Activated CD8-positive, alpha-beta memory T cell treated with anti-CD3 and anti-CD28 coated beads for 4 hours (primary cell): ENCODE measurements around the gene SLC24A5.

Experiments
- DNase-seq, 2 donors: peaks; one replicate each; pipeline ENCODE4 v3.0.0-alpha.2; 2020; ENCODE audit warnings: low read depth in 2 of 2

Gene SLC24A5

DNA sequence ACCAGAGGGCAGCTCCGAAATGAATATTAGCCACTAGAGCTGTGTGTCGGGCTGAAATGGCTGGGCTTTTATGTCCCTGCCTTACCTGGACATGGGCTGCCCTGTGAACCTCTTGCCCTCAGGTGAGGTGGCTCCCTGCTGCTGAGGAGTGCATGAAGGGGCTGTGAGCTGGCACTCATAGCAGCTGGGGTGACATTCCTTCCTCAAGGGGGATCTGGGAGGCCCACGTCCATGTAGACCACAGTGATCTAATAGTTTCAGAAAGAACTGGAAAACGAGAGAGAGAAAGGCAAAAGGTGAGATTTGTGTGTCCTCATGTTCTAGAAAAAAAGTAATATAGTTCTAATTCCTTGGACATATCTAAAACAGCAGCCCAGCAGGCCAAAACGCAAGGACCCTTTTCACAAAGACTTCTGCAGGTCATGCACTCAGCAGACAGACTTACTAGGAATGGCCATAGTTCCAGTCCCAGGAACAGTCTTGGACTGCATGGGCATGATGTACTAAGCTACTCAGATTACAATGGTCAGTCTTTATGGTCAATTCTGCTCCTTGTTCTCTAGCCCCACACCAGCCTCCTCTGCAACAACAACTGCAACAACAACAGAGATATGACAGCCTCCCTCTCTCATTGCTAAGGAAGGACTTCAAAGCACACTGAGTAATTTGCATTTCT, 10.8 kb upstream of the SLC24A5 start:
- DNase-seq: no peak

DNA sequence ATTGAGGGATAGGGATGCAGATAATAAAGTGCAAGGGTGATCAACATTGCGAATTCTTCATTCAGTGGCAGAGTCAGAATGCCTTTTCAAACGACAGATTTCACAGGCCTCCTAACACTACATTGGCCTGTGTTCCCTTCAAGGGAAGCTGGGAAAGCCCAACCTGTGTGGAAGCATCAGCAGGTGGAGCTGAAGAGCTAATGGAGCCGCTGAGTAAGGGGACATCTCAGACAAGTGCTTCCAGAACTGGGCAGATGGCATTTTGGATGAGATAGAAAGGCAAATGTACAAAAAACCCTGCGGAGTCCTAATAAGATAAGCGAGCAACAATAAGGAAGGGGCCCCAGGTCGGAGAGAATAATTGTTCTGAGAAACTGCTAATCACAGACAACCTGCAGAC, 8.5 kb upstream of the SLC24A5 start:
- no peak for DNase-seq

- no peak for DNase-seq
Observed at GRCh38 chr15:48119277-48119676, 1.5 kb upstream of the SLC24A5 start.

GRCh38 chr15:48121849-48122248, 1.1 kb downstream of the SLC24A5 start:
- no peak for DNase-seq

GRCh38 chr15:48126667-48127355, 6.0 kb downstream of the SLC24A5 start:
- no peak for DNase-seq

GRCh38 chr15:48131324-48131723, 10.5 kb downstream of the SLC24A5 start:
- no peak for DNase-seq

DNA sequence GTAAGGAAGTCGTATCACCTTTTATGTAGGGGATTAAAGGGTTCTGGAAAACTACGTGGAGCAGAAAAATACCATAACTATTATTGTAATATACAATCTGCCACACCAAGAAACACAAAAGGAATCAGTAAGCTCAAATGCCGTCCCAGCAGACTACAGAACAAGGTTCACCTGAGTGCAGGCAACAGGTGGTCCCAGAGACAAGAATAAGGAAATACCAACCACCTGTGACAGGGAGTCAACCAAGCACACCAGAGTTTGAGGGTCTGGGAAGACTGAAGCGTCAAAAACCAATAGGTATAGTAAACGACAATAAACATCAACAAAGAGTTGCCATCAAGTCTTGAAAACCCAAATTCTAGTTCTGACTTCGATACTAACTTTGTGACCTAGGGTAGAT, 12.1 kb downstream of the SLC24A5 start:
- no peak for DNase-seq

DNA sequence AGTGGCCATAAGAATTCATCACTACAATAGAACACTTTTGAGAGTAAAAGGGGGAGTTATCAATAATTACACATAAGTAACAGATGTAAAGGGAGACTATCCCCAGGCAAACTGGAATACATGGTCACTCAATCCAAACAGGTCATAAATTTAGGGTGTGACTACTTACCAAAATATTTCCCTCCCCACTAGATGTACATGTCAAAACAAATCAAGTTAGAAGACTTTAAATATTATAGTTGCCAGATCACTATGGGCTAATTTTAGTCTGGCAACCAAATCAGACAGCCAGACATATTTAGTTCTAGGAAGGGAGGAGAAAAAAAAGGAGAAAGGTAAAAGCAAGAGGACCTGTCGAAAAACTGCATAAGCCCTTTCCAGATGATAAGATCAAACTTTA, 23.1 kb downstream of the SLC24A5 start:
- DNase-seq: no peak

DNA sequence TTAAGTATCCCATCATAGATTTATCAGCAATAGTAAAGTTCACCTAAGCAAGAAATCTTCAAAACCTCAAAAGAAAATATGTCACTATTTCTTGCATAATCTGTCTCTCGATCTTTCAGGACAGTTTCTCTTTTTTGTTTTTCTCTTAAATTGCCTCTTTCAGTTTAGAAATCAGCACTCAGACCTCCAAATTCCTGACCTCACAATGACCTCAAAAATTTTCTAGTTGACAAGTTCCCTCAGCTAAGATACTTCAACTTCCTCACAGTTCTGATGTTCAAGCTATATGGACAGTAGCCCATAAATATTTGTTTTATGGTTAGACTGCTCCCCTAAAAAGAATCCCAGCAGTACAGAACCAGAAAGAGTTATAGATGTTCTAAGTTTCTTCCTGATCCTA, 24.1 kb downstream of the SLC24A5 start:
- no peak for DNase-seq

- no peak for DNase-seq
Observed at GRCh38 chr15:48145923-48146322, 25.1 kb downstream of the SLC24A5 start.

DNA sequence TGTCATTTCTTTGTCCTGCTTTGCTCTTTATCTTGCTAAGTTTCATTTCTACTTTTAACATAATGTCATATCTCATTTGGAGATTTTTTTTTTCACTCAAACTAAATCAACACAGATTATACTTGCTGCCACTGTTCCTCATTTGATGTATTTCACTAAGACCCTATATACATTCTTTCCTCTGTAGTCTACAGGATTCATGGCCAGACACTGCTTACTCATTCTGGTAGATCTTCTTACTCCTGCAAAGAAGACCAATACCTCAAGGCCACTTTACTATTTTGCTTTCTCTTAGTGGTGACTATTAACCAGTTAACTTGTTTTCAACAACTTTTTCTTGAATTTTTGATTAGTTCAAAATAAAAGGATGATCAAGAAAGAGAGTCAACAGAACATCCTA, 26.6 kb downstream of the SLC24A5 start:
- DNase-seq: no peak

- DNase-seq: no peak
Observed at GRCh38 chr15:48149858-48150257, 29.1 kb downstream of the SLC24A5 start.

DNA sequence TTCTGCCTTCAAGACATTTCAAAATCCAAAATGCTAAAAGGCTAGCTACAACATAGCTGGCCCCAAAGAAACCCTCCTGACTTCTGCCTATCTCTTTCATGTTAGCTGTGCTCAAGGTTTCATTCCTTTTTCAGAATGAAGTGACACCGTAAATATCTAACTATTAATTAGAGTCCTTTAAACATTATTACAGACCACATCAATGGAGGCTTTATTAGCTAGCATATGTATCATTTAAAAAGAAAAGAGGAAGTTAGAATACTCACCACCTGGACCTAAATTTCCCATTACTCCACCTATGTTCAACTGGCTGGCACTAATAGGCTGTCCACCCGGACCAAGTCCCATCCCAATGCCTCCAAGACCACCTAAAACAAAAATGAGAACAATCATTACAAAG, 32.7 kb downstream of the SLC24A5 start:
- no peak for DNase-seq

- DNase-seq: no peak
Observed at GRCh38 chr15:48168616-48169015, 47.8 kb downstream of the SLC24A5 start.

DNA sequence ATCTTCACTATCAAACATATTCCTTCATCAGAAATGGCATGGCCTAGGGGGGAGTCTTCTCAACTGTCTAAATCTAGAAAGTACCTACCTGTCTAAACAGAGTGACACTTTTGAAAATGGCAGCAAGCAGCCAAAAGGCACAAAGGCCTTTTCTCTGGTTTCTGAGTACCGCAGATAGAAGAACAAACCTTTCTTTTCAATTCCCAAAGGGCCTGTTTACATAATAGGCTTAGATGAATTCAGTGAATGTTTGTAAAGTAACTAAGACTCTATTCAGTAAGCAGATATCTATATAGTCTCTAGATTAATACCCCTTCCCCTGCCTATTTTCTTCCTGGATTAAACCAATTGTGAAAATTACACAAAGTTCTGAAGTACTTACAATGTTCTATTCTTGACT, 50.2 kb downstream of the SLC24A5 start:
- DNase-seq: no peak

- DNase-seq: no peak
Observed at GRCh38 chr15:48175126-48175525, 54.3 kb downstream of the SLC24A5 start.

DNA sequence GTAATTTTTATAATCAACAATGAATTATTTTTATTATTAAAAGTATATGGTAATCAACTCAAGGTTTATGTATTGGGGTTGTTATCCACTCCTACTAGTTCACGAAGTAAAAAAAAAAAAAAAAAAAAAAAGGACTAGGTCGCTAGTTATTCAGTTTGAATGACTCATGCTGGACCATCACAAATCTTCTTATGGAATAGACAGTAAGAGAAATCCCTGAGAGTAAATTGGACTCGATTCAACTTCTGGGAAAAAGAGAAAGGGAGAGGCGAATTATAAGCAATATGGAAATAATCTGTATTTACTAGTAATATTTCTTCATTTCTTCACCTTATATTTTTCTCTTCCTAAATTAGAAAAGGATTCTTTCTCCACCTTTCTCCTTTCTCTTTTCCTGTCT, 55.3 kb downstream of the SLC24A5 start:
- DNase-seq: no peak

DNA sequence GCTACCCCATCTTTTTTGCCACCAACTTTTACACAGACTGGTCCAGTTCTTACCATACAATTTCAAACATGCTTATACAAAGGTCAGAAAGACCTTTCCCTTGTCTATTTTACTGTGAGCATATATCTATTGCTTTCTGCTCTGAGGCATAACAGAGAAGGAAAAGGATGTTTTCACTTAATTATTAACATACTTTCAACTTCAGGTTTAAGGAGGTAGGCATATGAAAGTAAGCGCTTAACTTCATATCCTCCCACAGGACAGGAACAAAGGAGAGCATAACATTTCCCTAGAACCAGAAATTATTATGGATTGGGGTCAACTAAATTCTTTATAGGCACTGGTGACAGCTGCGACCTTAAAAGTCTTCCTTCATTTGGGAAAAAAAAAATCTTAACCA, 56.2 kb downstream of the SLC24A5 start:
- no peak for DNase-seq

DNA sequence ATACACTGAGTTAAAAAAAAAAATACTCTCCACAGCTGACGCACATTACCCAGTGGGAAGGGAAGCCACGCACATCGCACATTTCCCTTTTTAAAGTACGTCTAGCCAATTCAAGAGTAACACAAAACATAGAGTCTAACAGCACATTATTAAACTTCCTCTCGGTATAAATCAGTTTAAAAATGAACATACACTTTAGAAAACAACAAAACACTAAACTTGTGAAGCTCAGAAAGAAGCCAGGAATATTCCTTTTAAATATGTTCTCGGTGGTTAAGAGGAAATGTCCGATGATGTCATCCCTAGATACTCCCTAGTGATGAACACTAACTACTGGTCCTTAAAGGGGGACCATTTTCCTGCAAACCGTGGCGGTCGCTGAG, 56.6 kb downstream of the SLC24A5 start:
- no peak for DNase-seq

GRCh38 chr15:48177766-48178647, 57.2 kb downstream of the SLC24A5 start, which contains the start of gene MYEF2:
TSS of gene MYEF2 (minus strand) at chr15:48178295. CDS start at chr15:48178237, 58 bp downstream.
- peak; percentile 10 to 36 for DNase-seq

DNA sequence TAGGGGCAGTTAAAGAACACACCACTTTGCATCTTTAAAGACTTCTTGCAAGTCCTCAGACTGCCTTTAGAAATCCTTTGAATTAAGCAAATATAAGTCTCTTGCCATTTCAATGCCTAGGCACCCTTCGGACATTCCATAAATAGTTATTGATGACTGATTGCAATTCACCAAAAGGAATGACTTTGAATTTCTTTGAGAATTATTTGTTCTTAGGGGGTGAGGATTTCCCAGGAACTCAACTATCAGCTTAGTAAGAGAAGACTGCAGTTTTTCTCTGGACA, 57.8 kb downstream of the SLC24A5 start:
- DNase-seq: no peak

DNA sequence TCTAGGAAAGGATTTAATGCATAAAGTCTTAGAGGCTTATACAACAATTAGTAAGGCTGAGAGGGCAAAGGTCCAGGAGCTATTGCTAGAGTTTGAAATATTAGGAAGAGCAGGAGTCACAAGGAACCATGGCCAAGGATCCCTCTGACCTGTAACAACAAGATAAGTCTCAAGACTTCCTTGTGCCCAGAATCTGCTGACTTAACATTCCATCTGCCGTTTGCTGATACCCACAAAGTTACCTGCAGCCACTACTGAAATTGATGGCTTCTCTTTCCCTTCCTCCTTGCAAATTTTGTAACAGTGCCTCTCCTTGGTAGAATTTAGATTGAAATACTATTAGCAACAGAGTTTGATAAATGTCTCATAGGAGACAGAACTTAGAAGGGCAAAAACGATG, 62.0 kb downstream of the SLC24A5 start:
- DNase-seq: no peak

GRCh38 chr15:48185529-48185928, 64.7 kb downstream of the SLC24A5 start:
- DNase-seq: no peak
